ENCODE measurements around the gene GLTPD2. TPM values are rescaled to one million over a fixed set of nuclear protein-coding genes. Genes with fewer than 3 reads are reported as not detected.
"Not testable (repeated sequence)": the region's sequence is repeated elsewhere in the genome, so short reads cannot be mapped to it uniquely, and the experiment has no call there.

The GLTPD2 gene
- total RNA-seq, 1 donor from 2014 or later, result not detected

DNA sequence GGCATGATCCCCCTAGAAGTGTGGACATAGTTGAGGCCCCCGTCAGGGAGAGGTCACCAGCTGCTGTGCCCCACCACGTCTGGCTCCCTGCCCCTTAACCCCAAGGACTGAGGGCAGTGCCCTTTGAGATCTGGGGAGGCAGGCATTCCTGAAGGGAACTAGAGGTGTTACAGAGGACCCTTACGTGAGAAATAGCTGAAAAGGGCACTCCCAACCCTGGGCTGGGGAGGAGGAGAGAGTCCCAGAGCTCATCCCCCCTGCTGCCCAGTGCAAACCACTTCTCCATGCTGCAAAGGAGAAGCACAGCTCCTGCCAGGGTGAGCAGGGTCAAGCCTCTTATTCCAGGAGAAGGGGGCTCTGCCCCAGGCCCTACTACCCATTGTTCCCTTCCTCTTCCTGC is 34.1 kb downstream of the GLTPD2 start:
- H3K9me3 ChIP-seq, result no peaks in the 10 kb centered on the region
- peaks cover 0 to 32% of the 10 kb centered on the region in 2 donors for H3K36me3 ChIP-seq
- no peaks in the 10 kb centered on the region for H3K27me3 ChIP-seq
- H3K4me1 ChIP-seq, result no peaks in the 10 kb centered on the region
- intact Hi-C loops (cut with DNase I), result no loop called here
- no peak overlapping the region for H3K27ac ChIP-seq
- TF ChIP-seq POLR2A (IDR thresholded peaks at IDR 0.05) (no peak), POLR2AphosphoS5 (IDR thresholded peaks at IDR 0.05; ENCODE audit: insufficient read depth in 1 of 2, low read depth in 1 of 2) (no peak)
- TF ChIP-seq, protein P1, sequence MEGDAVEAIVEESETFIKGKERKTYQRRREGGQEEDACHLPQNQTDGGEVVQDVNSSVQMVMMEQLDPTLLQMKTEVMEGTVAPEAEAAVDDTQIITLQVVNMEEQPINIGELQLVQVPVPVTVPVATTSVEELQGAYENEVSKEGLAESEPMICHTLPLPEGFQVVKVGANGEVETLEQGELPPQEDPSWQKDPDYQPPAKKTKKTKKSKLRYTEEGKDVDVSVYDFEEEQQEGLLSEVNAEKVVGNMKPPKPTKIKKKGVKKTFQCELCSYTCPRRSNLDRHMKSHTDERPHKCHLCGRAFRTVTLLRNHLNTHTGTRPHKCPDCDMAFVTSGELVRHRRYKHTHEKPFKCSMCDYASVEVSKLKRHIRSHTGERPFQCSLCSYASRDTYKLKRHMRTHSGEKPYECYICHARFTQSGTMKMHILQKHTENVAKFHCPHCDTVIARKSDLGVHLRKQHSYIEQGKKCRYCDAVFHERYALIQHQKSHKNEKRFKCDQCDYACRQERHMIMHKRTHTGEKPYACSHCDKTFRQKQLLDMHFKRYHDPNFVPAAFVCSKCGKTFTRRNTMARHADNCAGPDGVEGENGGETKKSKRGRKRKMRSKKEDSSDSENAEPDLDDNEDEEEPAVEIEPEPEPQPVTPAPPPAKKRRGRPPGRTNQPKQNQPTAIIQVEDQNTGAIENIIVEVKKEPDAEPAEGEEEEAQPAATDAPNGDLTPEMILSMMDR (IDR thresholded peaks at IDR 0.05), result no peak
- DNase-seq (ENCODE audit: extremely low spot score in 2 of 2), result no peak
- H3K4me3 ChIP-seq, result no peak overlapping the region

GRCh38 chr17:4823373-4824089 is 34.8 kb downstream of the GLTPD2 start:
- TF ChIP-seq POLR2AphosphoS5 (IDR thresholded peaks at IDR 0.05; ENCODE audit: insufficient read depth in 1 of 2, low read depth in 1 of 2), result no peak
- TF ChIP-seq POLR2A (IDR thresholded peaks at IDR 0.05), result no peak
- Histone ChIP-seq H3K27me3 (no peaks in the 10 kb centered on the region), H3K4me1 (no peaks in the 10 kb centered on the region), H3K36me3 (peaks cover 0 to 27% of the 10 kb centered on the region in 2 donors), H3K27ac (no peak overlapping the region), H3K9me3 (no peaks in the 10 kb centered on the region), H3K4me3 (no peak overlapping the region)
- intact Hi-C loops (cut with DNase I), result no loop called here
- DNase-seq (ENCODE audit: extremely low spot score in 2 of 2), result no peak

DNA sequence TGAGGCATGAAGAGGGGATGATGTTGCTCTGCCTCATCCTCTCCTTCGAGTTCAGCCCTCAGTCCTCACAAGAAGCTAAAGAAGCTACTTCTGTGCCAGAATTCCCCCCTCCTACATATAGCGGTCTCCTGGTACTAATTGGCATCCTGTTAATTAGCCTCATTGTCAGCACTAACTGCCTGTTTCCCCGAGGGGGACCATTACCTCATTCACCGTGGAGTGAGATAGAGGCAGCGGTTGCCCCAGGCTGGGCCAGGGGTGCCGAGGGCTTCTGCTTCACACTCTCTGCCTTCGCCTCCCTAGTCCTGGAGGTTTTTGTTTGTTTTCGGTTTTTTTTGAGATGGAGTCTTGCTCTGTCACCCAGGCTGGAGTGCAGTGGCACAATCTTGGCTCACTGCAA is 38.6 kb downstream of the GLTPD2 start:
- intact Hi-C loops (cut with DNase I), result no loop called here
- Histone ChIP-seq H3K27me3 (no peaks in the 10 kb centered on the region), H3K4me3 (no peak overlapping the region), H3K27ac (no peak overlapping the region), H3K36me3 (peaks cover 0 to 8% of the 10 kb centered on the region in 2 donors), H3K4me1 (no peaks in the 10 kb centered on the region), H3K9me3 (no peaks in the 10 kb centered on the region)
- no peak for DNase-seq (ENCODE audit: extremely low spot score in 2 of 2)
- TF ChIP-seq POLR2A (IDR thresholded peaks at IDR 0.05), result no peak
- TF ChIP-seq POLR2AphosphoS5 (IDR thresholded peaks at IDR 0.05; ENCODE audit: insufficient read depth in 1 of 2, low read depth in 1 of 2), result no peak
- TF ChIP-seq, protein P1 (IDR thresholded peaks at IDR 0.05), result no peak

GRCh38 chr17:4832829-4833177 is 44.0 kb downstream of the GLTPD2 start:
- peak overlapping the region; percentile 100 for H3K27ac ChIP-seq
- intact Hi-C loops (cut with DNase I); H3K9me3 ChIP-seq; DNase-seq (ENCODE audit: extremely low spot score in 2 of 2); H3K36me3 ChIP-seq; H3K27me3 ChIP-seq: not testable (repeated sequence)
- peaks cover 41% of the 10 kb centered on the region for H3K4me1 ChIP-seq
- peak overlapping the region; percentile 97 to 100 for H3K4me3 ChIP-seq

DNA sequence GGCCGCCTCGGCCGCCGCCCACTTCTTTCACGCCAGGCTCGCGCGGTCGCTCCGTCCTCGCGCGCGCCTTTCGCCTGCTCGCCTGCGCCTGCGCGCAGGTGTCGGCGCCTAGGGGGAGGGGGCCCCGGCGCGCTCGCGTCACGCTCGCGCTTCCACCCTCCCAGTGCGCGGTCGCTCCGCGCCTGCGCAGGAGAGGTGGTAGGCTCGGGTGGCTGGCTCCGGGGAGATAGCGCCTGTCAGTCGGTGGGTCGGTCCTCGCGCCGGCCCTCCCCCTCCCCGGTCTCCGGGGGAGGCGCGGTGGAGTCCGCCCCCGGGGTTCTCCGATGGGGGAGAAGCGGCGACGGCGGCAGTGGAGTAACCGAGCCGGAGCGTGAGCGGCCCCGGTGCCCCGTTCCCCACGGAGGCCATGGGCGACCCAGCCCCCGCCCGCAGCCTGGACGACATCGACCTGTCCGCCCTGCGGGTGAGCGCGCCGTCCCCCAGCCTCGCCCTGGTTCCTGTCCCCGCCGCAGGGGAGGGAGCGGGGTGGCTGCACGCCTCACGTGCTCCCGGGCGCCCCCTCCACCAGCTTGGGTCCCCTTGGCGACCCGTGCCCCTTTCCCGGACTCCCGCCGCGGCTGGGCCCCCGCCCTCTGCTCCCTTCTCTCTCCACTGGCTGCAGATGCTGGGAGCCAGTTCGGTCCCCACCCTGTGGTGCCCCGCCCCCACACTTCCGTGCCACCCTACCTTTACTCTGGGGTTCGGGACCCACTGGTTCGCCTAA is 44.6 kb downstream of the GLTPD2 start, which contains the start of gene MINK1:
MINK1 (plus strand) TSS at position 163 of the 763 bp plus-strand sequence; CDS start at position 407, 244 bp downstream.
- H3K4me3 ChIP-seq, result peak within 1 kb of the TSS; percentile 97 to 100
- intact Hi-C loops (cut with DNase I), result no loop called here
- no peak for DNase-seq (ENCODE audit: extremely low spot score in 2 of 2)
- TF ChIP-seq POLR2A (IDR thresholded peaks at IDR 0.05) (peak in 1 of 2 donors; percentile 83), POLR2AphosphoS5 (IDR thresholded peaks at IDR 0.05; ENCODE audit: insufficient read depth in 1 of 2, low read depth in 1 of 2) (peak in 1 of 2 donors; percentile 83)
- TF ChIP-seq, protein P1 (IDR thresholded peaks at IDR 0.05), result peak in 1 of 3 experiments; percentile 2
- no peaks in the 10 kb centered on the region for H3K36me3 ChIP-seq
- H3K27me3 ChIP-seq, result no peaks in the 10 kb centered on the region
- no peaks in the 10 kb centered on the region for H3K9me3 ChIP-seq
- H3K27ac ChIP-seq, result peak within 1 kb of the TSS; percentile 100
- H3K4me1 ChIP-seq, result peaks cover 47% of the 10 kb centered on the region
